NCI-H510A treated with DMSO at 0.1 percent for 48 hours (cell line): ENCODE data around the gene RNF40.

Experiments used
- DNase-seq: peaks from one replicate; lab custom pipeline; 2025; lab: John Stamatoyannopoulos, UW

The RNF40 gene

GRCh38 chr16:30820952-30821421 is 58.9 kb downstream of the RNF40 start:
- peak; percentile 85 for DNase-seq

GRCh38 chr16:30821441-30821840 is 59.3 kb downstream of the RNF40 start:
- DNase-seq = peak; percentile 85

- no peak for DNase-seq
Observed at GRCh38 chr16:30821891-30822290, 59.8 kb downstream of the RNF40 start.
